ENCODE measurements around the gene COX19. TPM values are rescaled to one million over a fixed set of nuclear protein-coding genes. Genes with fewer than 3 reads are reported as not detected.

COX19 gene
- total and polyA plus RNA-seq, 2 of the 13 experiments (the other 11 are each of a cell fraction or from before 2014, with no cell fraction given), result 11.5 to 21.7 TPM

DNA sequence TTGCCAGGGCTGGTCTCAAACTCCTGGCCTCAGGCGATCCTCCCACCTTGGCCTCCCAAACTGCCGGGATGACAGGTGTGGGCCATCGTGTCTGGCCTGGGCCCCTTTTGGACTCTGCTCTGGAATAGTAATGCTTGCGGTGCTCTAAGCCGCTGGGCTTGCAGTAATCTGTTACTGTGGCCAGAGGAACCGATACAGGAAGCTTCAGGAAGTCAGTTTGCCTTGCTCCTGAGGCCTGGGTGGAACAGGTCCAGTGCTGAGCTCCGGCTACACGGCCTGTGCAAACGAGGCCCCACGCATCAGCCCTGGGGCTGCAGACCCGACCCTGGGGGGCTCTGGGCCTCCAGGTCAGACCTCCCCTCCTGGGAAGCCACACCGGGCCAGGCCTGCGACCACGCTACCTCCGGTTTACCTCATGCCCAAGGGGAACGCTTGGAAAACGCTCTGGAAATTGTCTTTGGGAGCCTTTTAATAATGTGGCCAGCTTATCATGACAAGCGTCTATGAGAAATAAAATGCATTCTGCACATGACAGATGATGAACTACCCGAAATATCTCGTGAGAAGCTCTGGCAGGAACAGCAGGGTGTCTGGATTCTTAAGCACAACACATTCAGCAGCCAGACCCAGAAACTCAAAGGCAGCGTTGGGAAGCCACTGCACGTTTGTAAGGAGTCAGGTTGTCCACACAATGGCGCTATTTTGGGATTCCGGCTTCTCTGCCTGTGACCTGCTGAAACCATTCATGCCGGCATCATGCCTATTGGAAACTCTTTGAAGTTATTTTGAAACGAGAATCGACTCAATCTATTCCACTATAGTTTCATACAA lies 10.7 kb downstream of the COX19 start (continued):
- TF ChIP-seq ZSCAN31 (CRISPR knock-in tag; IDR thresholded peaks at IDR 0.05; ENCODE audit: low read depth) (no peak), ZNF503 (CRISPR knock-in tag; IDR thresholded peaks at IDR 0.05) (0 out of 2 replicates have a peak, but pooled peaks have one; percentile 29), NFE2L1 (CRISPR knock-in tag; IDR thresholded peaks at IDR 0.05; ENCODE audit: borderline replicate concordance) (no peak), ZFP36L2 (CRISPR knock-in tag; IDR thresholded peaks at IDR 0.05) (no peak), ZBTB20 (CRISPR knock-in tag; IDR thresholded peaks at IDR 0.05; ENCODE audit: borderline replicate concordance, low read depth) (no peak), KDM4B (CRISPR knock-in tag; IDR thresholded peaks at IDR 0.05) (no peak), CBX1 (IDR thresholded peaks at IDR 0.05; ENCODE audit: low read depth) (peak; percentile 18), CHD4 (IDR thresholded peaks at IDR 0.05; ENCODE audit: borderline replicate concordance, low read length) (no peak), HDAC6 (IDR thresholded peaks at IDR 0.05; ENCODE audit: low read depth, low read length) (no peak), ZSCAN29 (CRISPR knock-in tag; conservative IDR thresholded peaks at IDR 0.05) (no peak), HOXD1 (CRISPR knock-in tag; IDR thresholded peaks at IDR 0.05) (no peak), SMC3 (IDR thresholded peaks at IDR 0.05; ENCODE audit: low read length) (peak; percentile 54; the same call in 1 of the 2 replicates)
- TF ChIP-seq, protein P1, sequence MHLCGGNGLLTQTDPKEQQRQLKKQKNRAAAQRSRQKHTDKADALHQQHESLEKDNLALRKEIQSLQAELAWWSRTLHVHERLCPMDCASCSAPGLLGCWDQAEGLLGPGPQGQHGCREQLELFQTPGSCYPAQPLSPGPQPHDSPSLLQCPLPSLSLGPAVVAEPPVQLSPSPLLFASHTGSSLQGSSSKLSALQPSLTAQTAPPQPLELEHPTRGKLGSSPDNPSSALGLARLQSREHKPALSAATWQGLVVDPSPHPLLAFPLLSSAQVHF (CRISPR knock-in tag; IDR thresholded peaks at IDR 0.05), result no peak
- TF ChIP-seq, protein P2, sequence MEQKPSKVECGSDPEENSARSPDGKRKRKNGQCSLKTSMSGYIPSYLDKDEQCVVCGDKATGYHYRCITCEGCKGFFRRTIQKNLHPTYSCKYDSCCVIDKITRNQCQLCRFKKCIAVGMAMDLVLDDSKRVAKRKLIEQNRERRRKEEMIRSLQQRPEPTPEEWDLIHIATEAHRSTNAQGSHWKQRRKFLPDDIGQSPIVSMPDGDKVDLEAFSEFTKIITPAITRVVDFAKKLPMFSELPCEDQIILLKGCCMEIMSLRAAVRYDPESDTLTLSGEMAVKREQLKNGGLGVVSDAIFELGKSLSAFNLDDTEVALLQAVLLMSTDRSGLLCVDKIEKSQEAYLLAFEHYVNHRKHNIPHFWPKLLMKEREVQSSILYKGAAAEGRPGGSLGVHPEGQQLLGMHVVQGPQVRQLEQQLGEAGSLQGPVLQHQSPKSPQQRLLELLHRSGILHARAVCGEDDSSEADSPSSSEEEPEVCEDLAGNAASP (CRISPR knock-in tag; IDR thresholded peaks at IDR 0.05; ENCODE audit: borderline replicate concordance), result no peak
- TF ChIP-seq, protein P3, sequence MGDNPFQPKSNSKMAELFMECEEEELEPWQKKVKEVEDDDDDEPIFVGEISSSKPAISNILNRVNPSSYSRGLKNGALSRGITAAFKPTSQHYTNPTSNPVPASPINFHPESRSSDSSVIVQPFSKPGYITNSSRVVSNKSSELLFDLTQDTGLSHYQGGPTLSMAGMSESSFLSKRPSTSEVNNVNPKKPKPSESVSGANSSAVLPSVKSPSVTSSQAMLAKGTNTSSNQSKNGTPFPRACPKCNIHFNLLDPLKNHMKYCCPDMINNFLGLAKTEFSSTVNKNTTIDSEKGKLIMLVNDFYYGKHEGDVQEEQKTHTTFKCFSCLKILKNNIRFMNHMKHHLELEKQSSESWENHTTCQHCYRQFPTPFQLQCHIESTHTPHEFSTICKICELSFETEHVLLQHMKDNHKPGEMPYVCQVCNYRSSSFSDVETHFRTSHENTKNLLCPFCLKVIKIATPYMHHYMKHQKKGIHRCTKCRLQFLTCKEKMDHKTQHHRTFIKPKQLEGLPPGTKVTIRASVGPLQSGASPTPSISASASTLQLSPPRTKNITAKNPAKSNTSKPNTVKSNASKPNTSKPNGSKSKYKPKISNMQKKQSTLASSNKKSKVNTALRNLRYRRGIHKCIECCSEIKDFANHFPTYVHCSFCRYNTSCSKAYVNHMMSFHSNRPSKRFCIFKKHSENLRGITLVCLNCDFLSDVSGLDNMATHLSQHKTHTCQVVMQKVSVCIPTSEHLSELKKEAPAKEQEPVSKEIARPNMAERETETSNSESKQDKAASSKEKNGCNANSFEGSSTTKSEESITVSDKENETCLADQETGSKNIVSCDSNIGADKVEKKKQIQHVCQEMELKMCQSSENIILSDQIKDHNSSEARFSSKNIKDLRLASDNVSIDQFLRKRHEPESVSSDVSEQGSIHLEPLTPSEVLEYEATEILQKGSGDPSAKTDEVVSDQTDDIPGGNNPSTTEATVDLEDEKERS (CRISPR knock-in tag; IDR thresholded peaks at IDR 0.05), result peak; percentile 61
- TF ChIP-seq, protein P4, sequence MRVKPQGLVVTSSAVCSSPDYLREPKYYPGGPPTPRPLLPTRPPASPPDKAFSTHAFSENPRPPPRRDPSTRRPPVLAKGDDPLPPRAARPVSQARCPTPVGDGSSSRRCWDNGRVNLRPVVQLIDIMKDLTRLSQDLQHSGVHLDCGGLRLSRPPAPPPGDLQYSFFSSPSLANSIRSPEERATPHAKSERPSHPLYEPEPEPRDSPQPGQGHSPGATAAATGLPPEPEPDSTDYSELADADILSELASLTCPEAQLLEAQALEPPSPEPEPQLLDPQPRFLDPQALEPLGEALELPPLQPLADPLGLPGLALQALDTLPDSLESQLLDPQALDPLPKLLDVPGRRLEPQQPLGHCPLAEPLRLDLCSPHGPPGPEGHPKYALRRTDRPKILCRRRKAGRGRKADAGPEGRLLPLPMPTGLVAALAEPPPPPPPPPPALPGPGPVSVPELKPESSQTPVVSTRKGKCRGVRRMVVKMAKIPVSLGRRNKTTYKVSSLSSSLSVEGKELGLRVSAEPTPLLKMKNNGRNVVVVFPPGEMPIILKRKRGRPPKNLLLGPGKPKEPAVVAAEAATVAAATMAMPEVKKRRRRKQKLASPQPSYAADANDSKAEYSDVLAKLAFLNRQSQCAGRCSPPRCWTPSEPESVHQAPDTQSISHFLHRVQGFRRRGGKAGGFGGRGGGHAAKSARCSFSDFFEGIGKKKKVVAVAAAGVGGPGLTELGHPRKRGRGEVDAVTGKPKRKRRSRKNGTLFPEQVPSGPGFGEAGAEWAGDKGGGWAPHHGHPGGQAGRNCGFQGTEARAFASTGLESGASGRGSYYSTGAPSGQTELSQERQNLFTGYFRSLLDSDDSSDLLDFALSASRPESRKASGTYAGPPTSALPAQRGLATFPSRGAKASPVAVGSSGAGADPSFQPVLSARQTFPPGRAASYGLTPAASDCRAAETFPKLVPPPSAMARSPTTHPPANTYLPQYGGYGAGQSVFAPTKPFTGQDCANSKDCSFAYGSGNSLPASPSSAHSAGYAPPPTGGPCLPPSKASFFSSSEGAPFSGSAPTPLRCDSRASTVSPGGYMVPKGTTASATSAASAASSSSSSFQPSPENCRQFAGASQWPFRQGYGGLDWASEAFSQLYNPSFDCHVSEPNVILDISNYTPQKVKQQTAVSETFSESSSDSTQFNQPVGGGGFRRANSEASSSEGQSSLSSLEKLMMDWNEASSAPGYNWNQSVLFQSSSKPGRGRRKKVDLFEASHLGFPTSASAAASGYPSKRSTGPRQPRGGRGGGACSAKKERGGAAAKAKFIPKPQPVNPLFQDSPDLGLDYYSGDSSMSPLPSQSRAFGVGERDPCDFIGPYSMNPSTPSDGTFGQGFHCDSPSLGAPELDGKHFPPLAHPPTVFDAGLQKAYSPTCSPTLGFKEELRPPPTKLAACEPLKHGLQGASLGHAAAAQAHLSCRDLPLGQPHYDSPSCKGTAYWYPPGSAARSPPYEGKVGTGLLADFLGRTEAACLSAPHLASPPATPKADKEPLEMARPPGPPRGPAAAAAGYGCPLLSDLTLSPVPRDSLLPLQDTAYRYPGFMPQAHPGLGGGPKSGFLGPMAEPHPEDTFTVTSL (CRISPR knock-in tag; IDR thresholded peaks at IDR 0.05; ENCODE audit: borderline replicate concordance), result no peak
